Astrocyte (in vitro differentiated cells and primary cell): ENCODE data around the gene QPCT.

Experiments used
- EZH2 ChIP-seq: IDR thresholded peaks from 2 replicates; pipeline ENCODE4 v1.6.1; 2012; ENCODE audit warnings: mild to moderate bottlenecking, low read length, inconsistent platforms; ENCODE audit not compliant: insufficient read depth
- TF ChIP-seq, protein P1 (sequence below): IDR thresholded peaks from 2 replicates; pipeline ENCODE4 v1.5.1; 2011; ENCODE audit warnings: low read depth, mild to moderate bottlenecking, inconsistent platforms, low read length, moderate library complexity; ENCODE audit not compliant: insufficient read depth

DNA sequence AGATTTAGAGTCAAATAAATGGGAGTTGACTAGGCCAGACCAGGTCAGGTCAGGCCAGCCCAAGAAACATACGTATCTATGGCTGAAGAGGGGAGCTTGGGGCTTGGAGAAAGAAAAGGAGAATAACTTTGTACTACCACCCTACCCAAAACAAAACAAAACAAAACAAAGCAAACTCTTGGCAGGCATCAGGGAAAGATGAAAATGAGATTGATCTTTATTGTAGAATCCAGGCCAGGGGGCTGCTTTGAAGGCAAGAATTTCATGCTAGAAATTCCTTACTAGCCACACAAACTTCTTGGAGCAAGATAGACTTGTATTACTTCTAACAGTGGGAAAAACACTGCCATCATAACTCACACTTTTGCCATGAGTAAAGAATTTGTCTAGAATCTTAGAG lies 26.2 kb downstream of the QPCT start:
- no peak for TF ChIP-seq EZH2
- TF ChIP-seq, protein P1, sequence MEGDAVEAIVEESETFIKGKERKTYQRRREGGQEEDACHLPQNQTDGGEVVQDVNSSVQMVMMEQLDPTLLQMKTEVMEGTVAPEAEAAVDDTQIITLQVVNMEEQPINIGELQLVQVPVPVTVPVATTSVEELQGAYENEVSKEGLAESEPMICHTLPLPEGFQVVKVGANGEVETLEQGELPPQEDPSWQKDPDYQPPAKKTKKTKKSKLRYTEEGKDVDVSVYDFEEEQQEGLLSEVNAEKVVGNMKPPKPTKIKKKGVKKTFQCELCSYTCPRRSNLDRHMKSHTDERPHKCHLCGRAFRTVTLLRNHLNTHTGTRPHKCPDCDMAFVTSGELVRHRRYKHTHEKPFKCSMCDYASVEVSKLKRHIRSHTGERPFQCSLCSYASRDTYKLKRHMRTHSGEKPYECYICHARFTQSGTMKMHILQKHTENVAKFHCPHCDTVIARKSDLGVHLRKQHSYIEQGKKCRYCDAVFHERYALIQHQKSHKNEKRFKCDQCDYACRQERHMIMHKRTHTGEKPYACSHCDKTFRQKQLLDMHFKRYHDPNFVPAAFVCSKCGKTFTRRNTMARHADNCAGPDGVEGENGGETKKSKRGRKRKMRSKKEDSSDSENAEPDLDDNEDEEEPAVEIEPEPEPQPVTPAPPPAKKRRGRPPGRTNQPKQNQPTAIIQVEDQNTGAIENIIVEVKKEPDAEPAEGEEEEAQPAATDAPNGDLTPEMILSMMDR, result no peak
